GM12878 (cell line): Measurements from ENCODE around the gene HAUS1. TPM values are rescaled to one million over a fixed set of nuclear protein-coding genes. Genes with fewer than 3 reads are reported as not detected.

ENCODE experiments used
- ASH2L ChIP-seq: fragments of 300-600, 200-600 bp; sonication (generic); IDR thresholded peaks from 2 replicates; pipeline ENCODE4 v1.6.1; 2017; ENCODE audit warnings: low read depth, mild to moderate bottlenecking, borderline replicate concordance
- CHD1 ChIP-seq: IDR thresholded peaks from 2 replicates; pipeline ENCODE4 v1.6.1; 2012; ENCODE audit warnings: low read depth, low read length, improper control_type of control experiment
- CREB1 ChIP-seq: IDR thresholded peaks from 2 replicates; pipeline ENCODE4 v1.6.1; 2012; ENCODE audit warnings: low read depth, mild to moderate bottlenecking, inconsistent platforms
- CREM ChIP-seq: IDR thresholded peaks from 2 replicates; pipeline ENCODE4 v1.6.1; 2014; ENCODE audit warnings: antibody characterized with exemption, low read depth
- ESRRA ChIP-seq: IDR thresholded peaks from 2 replicates; pipeline ENCODE4 v1.6.1; 2012; ENCODE audit warnings: mild to moderate bottlenecking, low read length, improper control_type of control experiment
- GABPA ChIP-seq: IDR thresholded peaks from 2 replicates; pipeline ENCODE4 v1.6.1; 2014; ENCODE audit warnings: antibody characterized with exemption, low read depth, mild to moderate bottlenecking, inconsistent platforms
- HCFC1 ChIP-seq: fragments of 150-350 bp; IDR thresholded peaks from 2 replicates; pipeline ENCODE4 v1.6.1; 2014; ENCODE audit warnings: low read length
- HDAC6 ChIP-seq: fragments of 200-600 bp; sonication (generic); IDR thresholded peaks from one replicate; pipeline ENCODE4 v1.8.0; 2017; ENCODE audit warnings: antibody characterized with exemption; ENCODE audit not compliant: unreplicated experiment
- IKZF1 ChIP-seq: fragments of 450-650 bp; conservative IDR thresholded peaks from 2 replicates; pipeline ENCODE4 v1.6.1; 2017; ENCODE audit warnings: antibody characterized with exemption, mild to moderate bottlenecking
- JUNB ChIP-seq: IDR thresholded peaks from 2 replicates; pipeline ENCODE4 v1.6.1; 2016; ENCODE audit warnings: antibody characterized with exemption, mild to moderate bottlenecking
- LARP7 ChIP-seq: fragments of 450-650 bp; IDR thresholded peaks from 2 replicates; pipeline ENCODE4 v1.6.1; 2017; ENCODE audit warnings: mild to moderate bottlenecking
- MAX ChIP-seq: IDR thresholded peaks from 2 replicates; pipeline ENCODE4 v1.6.1; 2012; ENCODE audit warnings: low read depth, low read length, improper control_type of control experiment
- MXI1 ChIP-seq: fragments of 150-350 bp; IDR thresholded peaks from 2 replicates; pipeline ENCODE4 v1.6.1; 2011; ENCODE audit warnings: low read depth, mild to moderate bottlenecking, inconsistent platforms, low read length, improper control_type of control experiment
- MYC ChIP-seq: IDR thresholded peaks from 2 replicates; pipeline ENCODE4 v1.6.1; 2011; ENCODE audit warnings: mild to moderate bottlenecking, low read length, moderate library complexity, inconsistent platforms; ENCODE audit not compliant: insufficient read depth, insufficient replicate concordance, insufficient read length, severe bottlenecking
- NR2C1 ChIP-seq: fragments of 450-650 bp; IDR thresholded peaks from 2 replicates; pipeline ENCODE4 v1.6.1; 2017; ENCODE audit warnings: antibody characterized with exemption, mild to moderate bottlenecking, moderate library complexity
- RUNX3 ChIP-seq: IDR thresholded peaks from 2 replicates; pipeline ENCODE4 v1.6.1; 2012; ENCODE audit warnings: low read length, inconsistent platforms
- SIX5 ChIP-seq: IDR thresholded peaks from 2 replicates; pipeline ENCODE4 v1.6.1; 2011; ENCODE audit warnings: mild to moderate bottlenecking, low read depth, low read length, moderate library complexity; ENCODE audit not compliant: severe bottlenecking
- SMAD5 ChIP-seq: IDR thresholded peaks from 2 replicates; pipeline ENCODE4 v1.6.1; 2016; ENCODE audit warnings: antibody characterized with exemption, low read depth
- TCF3 ChIP-seq: IDR thresholded peaks from 2 replicates; pipeline ENCODE4 v1.6.1; 2012; ENCODE audit warnings: low read depth, mild to moderate bottlenecking, low read length, borderline replicate concordance; ENCODE audit not compliant: insufficient read depth
- ZBTB11 ChIP-seq: fragments of 450-650 bp; formaldehyde crosslinking; IDR thresholded peaks from 2 replicates; pipeline ENCODE4 v1.5.0; 2022; ENCODE audit warnings: mild to moderate bottlenecking, missing genetic modification characterization
- ZNF207 ChIP-seq: fragments of 450-650 bp; IDR thresholded peaks from 2 replicates; pipeline ENCODE4 v1.6.1; 2014; ENCODE audit warnings: antibody characterized with exemption, mild to moderate bottlenecking, borderline replicate concordance
- ZNF592 ChIP-seq: fragments of 450-650 bp; IDR thresholded peaks from 2 replicates; pipeline ENCODE4 v1.6.1; 2017; ENCODE audit warnings: mild to moderate bottlenecking, moderate library complexity
- polyA plus RNA-seq, 11 experiments: library from polyadenylated mRNA; depleted of rRNA in 4 of 11; unstranded in 6 of 11; stranded (reverse) in 5 of 11; fragments of >200 nt; fragmentation: Nextera tagmentation in 4 of 11; fragmentation: Illumina TruSeq in 1 of 11; extraction: Ambion mirVana in 4 of 11; extraction: Trizol in 1 of 11; gene quantifications; 1 replicate in 1 of 11; 2 replicates in 10 of 11; pipeline versions ENCODE4 v1.2.1 to v1.2.3, GENCODE V29; 2011 to 2016; ENCODE audit warnings: inconsistent platforms in 2 of 11, missing spikeins in 2 of 11, low read depth in 1 of 11
- total RNA-seq, 4 experiments: library from RNA; depleted of rRNA in 3 of 4; stranded (reverse); fragments of >200 nt in 3 of 4; fragmentation: Illumina TruSeq in 1 of 4; extraction: Trizol in 1 of 4; gene quantifications; 2 replicates each; pipeline versions ENCODE4 v1.2.1 to v1.2.3, GENCODE V29; 2013 to 2021

HAUS1 gene
- total and polyA plus RNA-seq, 10 of the 15 experiments (the other 5 are each of a cell fraction or from before 2014, with no cell fraction given) = 41.2 to 182 (median 91.9) TPM

- TF ChIP-seq CREB1 = 0 out of 2 replicates have a peak, but pooled peaks have one; percentile 30
- TF ChIP-seq ESRRA = 0 out of 2 replicates have a peak, but pooled peaks have one; percentile 21
- no peak for TF ChIP-seq ZNF592
- no peak for TF ChIP-seq ZBTB11 (CRISPR knock-in tag)
- peak; percentile 78 for TF ChIP-seq MAX
- TF ChIP-seq CHD1 = 0 out of 2 replicates have a peak, but pooled peaks have one; percentile 12
- peak; percentile 64 for TF ChIP-seq HDAC6
- TF ChIP-seq LARP7 = peak; percentile 89
- peak; percentile 53; the same call in 1 of the 2 replicates for TF ChIP-seq IKZF1
- TF ChIP-seq HCFC1 = peak; percentile 34
- TF ChIP-seq ASH2L = peak; percentile 75; the same call in 1 of the 2 replicates
- TF ChIP-seq NR2C1 = peak; percentile 93
- 0 out of 2 replicates have a peak, but pooled peaks have one; percentile 51 for TF ChIP-seq TCF3
- peak; percentile 67 for TF ChIP-seq MYC
- no peak for TF ChIP-seq JUNB
- peak; percentile 39; the same call in 1 of the 2 replicates for TF ChIP-seq MXI1
- TF ChIP-seq GABPA = peak; percentile 79
- TF ChIP-seq RUNX3 = peak; percentile 64
- no peak for TF ChIP-seq SIX5
- TF ChIP-seq ZNF207 = 0 out of 2 replicates have a peak, but pooled peaks have one; percentile 41
- no peak; the same call in 1 of the 2 replicates for TF ChIP-seq CREM
- no peak; the same call in none of the 2 replicates for TF ChIP-seq SMAD5
Measured at GRCh38 chr18:46097801-46098615, 6.2 kb upstream of the HAUS1 start, which contains the start of gene ATP5F1A (continued).
